Activated T-cell treated with anti-CD3 and anti-CD28 coated beads, Interleukin-2, amount 50 U/mL, for 24 hours (primary cell): ENCODE results near the gene CCDC136.

Experiments
- DNase-seq: peaks from one replicate; pipeline ENCODE4 v3.0.0-alpha.2; 2020
- H3K27ac Mint-ChIP-seq: 2 replicates; pipeline ENCODE4 v1.8.0; 2020; ENCODE audit warnings: mild to moderate bottlenecking, mixed read lengths
- H3K27me3 Mint-ChIP-seq: 2 replicates; pipeline ENCODE4 v1.8.0; 2020; ENCODE audit warnings: mixed read lengths
- H3K36me3 Mint-ChIP-seq: 2 replicates; pipeline ENCODE4 v1.8.0; 2020; ENCODE audit warnings: low read depth, mixed read lengths
- H3K4me1 Mint-ChIP-seq: 2 replicates; pipeline ENCODE4 v1.8.0; 2020; ENCODE audit warnings: low read depth, mixed read lengths
- H3K4me3 Mint-ChIP-seq: 2 replicates; pipeline ENCODE4 v1.8.0; 2020; ENCODE audit warnings: mild to moderate bottlenecking, moderate library complexity, mixed read lengths
- H3K9me3 Mint-ChIP-seq: 2 replicates; pipeline ENCODE4 v1.8.0; 2020; ENCODE audit warnings: mixed read lengths

CCDC136 gene

DNA sequence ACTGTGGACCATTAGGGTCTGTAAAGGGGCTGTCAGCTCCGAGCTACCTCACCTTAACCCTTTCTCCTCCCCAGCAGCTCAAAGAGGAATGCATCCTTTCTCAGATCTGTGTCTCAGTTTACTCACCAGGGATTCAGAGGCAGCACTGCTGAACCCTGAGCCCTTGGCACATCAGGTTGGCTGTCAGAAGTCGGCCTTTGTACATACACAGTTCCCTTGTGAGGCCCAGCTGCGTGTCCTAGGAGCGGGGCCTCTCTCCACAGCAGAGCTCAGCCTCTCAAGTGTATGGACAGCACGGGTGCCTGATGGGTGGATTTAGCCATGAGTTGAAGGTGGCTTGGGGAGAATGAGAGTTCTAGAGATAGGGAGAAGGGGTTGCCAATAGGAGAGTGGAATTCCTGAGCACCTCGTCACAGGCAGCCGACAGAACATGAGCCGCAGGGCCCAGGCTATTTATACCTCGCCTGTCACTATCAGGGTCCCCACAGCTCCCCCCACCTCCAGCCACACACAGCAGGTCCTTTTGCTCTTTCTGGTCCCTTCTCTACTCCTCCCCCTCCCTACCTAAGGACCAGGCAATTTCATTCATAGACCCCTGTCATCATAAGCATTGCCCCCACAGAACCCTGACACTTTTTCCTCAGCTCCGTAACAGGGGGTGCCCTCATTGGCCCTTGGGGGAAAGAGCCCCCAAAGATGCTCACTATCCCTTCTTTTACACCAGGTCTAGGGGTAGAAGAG lies 36.4 kb downstream of the CCDC136 start:
- Mint-ChIP-seq H3K4me1 (peaks cover 17% of the 10 kb centered on the region), H3K4me3 (no peak overlapping the region), H3K27me3 (peaks cover 52% of the 10 kb centered on the region), H3K36me3 (no peaks in the 10 kb centered on the region), H3K27ac (no peak overlapping the region), H3K9me3 (no peaks in the 10 kb centered on the region)
- DNase-seq = no peak

DNA sequence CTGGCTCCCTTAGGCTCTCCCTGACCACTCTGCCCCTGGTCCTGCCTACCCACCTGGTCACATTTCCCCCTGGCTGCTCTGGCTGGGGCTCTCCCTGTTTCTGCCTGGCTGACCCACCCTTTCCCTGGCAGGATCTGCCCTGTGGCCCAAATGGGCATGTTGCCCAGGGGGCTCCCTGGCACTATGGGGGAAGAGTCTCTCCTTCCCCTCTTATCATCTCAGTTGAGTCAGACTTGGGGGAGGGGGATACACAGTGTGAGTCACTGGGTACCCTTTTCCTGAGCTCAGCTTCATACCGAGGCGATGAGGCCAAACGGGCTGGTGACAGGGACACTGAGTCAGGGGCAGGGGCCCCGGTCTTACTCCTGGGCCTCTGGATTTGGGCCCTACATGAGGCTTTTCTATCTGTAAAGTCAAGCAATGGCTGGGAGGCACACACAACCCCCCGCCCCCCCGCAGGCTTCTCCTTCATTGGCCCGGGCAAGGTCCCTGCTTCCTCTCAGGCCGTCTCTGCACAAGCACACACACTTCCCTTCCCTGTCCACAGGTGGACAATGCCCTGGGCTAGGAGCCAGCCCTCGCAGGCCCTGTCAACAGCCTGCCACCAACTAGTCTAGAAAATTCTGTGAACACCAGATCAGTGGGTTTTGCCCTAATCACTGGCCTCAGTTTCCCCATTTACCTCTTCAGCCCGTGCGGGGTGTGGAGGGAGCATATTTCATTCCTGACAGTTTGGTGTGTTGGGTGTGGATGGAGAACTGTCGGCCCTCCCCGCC lies 37.8 kb downstream of the CCDC136 start:
- no peak overlapping the region for H3K27ac Mint-ChIP-seq
- H3K4me1 Mint-ChIP-seq = peaks cover 17% of the 10 kb centered on the region
- H3K36me3 Mint-ChIP-seq = no peaks in the 10 kb centered on the region
- H3K9me3 Mint-ChIP-seq = no peaks in the 10 kb centered on the region
- no peak for DNase-seq
- peaks cover 52% of the 10 kb centered on the region for H3K27me3 Mint-ChIP-seq
- H3K4me3 Mint-ChIP-seq = peak overlapping the region; percentile 39

DNA sequence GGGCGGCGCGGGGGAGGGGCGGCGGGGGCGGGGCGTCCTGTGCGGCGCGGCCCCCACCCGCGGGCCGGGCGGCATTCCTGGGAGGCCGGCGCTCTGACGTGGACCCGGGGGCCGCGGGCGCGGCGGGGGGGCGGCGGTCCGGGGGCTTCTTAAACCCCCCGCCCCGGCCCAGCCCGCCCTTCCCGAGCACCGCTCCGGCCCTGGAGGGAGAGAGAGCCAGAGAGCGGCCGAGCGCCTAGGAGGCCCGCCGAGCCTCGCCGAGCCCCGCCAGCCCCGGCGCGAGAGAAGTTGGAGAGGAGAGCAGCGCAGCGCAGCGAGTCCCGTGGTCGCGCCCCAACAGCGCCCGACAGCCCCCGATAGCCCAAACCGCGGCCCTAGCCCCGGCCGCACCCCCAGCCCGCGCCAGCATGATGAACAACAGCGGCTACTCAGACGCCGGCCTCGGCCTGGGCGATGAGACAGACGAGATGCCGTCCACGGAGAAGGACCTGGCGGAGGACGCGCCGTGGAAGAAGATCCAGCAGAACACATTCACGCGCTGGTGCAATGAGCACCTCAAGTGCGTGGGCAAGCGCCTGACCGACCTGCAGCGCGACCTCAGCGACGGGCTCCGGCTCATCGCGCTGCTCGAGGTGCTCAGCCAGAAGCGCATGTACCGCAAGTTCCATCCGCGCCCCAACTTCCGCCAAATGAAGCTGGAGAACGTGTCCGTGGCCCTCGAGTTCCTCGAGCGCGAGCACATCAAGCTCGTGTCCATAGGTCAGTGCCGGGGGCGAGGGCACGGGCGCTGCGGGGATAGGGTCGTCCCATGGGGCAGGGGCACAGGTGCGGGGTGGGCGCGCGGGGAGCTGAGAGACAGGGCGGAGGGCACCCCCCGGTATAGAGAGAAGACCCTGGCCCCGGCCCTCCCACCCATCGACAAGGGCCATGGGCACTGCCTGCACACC lies 38.7 kb downstream of the CCDC136 start, which contains the start of gene FLNC:
FLNC (plus strand) TSS at position 176 of the 947 bp plus-strand sequence; CDS start at position 408, 232 bp downstream.
- peaks cover 17% of the 10 kb centered on the region for H3K4me1 Mint-ChIP-seq
- peaks cover 52% of the 10 kb centered on the region for H3K27me3 Mint-ChIP-seq
- H3K36me3 Mint-ChIP-seq = no peaks in the 10 kb centered on the region
- DNase-seq = peak; percentile 58
- H3K4me3 Mint-ChIP-seq = peak within 1 kb of the TSS; percentile 61
- no peak within 1 kb of the TSS for H3K27ac Mint-ChIP-seq
- no peaks in the 10 kb centered on the region for H3K9me3 Mint-ChIP-seq

DNA sequence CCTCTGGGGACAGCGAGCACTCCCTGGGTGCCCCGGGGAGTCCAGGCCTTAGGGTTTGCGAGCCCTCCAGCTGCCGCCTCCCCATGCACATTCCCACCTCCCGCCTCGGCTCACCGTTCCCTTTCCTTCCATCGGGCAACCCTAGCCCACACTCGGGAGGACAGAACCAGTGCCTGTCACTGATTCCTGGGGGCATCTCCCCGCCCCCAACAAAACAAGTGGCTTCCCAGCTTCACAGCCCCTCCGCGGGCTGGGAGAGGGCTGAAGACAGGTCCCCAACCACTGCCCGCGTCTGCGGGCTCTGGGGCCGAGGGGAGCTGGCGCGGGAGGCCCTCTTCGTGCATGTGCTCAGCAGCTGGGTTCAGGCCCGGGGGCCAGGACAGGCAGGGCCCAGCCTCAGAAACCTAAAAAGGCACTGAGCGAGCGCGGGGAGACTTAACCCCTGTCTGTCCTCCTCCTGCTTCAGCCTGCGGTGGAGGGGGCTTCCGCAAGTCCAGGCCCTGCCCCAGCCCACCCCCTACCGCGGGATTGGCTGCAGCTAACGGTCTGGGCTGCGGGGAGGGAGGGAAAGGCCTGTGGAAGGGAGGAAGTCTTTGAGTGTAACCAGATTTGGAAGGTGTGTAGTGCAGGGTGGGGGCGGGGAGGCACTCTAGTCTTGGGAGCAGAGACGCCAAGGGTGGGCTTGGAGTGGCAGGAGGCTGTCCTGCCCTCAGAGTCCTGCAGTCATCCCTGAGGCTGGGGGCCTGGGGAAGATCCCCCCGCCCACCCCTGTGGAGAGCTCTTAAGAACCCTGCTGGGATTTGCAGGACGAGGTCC lies 39.6 kb downstream of the CCDC136 start:
- peak; percentile 53 for DNase-seq
- H3K4me1 Mint-ChIP-seq = peaks cover 17% of the 10 kb centered on the region
- H3K27me3 Mint-ChIP-seq = peaks cover 52% of the 10 kb centered on the region
- H3K9me3 Mint-ChIP-seq = no peaks in the 10 kb centered on the region
- H3K27ac Mint-ChIP-seq = no peak overlapping the region
- H3K4me3 Mint-ChIP-seq = no peak overlapping the region
- H3K36me3 Mint-ChIP-seq = no peaks in the 10 kb centered on the region

DNA sequence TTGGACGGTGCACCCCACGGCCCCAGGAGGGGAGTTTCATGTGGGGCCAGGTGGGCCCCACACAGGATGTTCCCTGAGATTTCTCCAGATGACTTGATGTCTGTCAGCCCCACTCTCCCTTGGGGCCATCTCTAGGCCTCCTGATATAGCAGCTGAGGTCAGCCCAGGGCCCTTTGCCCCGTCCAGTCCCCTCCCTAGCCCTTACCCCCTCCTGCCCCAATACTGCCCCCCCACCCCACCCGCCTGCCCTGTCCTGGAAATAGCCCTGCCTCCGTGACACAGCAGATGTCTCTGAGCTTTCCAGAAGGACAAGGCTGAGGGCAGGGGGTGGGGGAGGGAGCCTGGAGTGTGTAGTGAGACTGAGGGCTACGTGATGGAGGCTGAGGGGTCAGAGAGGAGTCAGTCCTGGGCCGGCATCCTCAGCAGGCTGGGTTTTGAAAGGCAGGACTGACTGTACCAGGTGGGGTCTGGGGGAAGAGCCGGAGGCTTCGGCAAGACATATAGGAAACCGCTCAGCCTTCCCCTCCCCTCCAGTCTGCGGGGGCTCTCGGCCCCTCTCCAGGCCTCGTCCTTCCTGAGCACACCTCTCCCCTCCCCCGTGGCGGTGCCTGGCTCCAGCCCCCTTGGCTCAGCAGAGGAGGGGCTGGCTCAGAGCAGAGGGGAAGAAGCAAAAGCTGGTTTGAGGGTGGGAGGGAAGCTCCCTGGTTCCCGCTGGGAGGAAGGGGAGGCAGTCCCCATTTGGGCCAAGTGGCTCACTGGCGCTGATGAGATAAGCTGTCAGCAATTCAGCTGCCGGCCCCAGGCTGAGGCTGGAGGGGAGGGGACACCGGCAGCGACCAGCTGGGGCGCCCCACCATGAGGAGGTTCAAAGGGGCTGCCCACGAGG lies 40.5 kb downstream of the CCDC136 start:
- H3K4me3 Mint-ChIP-seq = no peak overlapping the region
- H3K27me3 Mint-ChIP-seq = peaks cover 44% of the 10 kb centered on the region
- no peaks in the 10 kb centered on the region for H3K36me3 Mint-ChIP-seq
- H3K27ac Mint-ChIP-seq = no peak overlapping the region
- no peak for DNase-seq
- H3K9me3 Mint-ChIP-seq = no peaks in the 10 kb centered on the region
- peaks cover 17% of the 10 kb centered on the region for H3K4me1 Mint-ChIP-seq

DNA sequence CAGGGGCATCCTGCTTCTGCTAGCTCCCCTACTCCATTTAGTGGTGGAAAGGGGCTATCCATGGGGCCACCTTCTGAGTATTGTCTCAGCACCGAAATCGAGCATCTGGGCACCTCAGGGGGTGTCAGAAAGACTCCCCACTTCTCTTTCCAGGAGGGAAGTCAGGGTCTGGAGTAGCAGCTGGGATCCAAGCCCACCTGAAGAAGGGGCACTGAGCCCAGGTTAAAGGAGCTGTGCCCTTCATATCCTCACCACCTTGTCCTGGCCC lies 41.0 kb downstream of the CCDC136 start:
- Mint-ChIP-seq H3K36me3 (no peaks in the 10 kb centered on the region), H3K9me3 (no peaks in the 10 kb centered on the region), H3K4me1 (peaks cover 17% of the 10 kb centered on the region), H3K27ac (no peak overlapping the region), H3K27me3 (peaks cover 40% of the 10 kb centered on the region), H3K4me3 (no peak overlapping the region)
- no peak for DNase-seq

DNA sequence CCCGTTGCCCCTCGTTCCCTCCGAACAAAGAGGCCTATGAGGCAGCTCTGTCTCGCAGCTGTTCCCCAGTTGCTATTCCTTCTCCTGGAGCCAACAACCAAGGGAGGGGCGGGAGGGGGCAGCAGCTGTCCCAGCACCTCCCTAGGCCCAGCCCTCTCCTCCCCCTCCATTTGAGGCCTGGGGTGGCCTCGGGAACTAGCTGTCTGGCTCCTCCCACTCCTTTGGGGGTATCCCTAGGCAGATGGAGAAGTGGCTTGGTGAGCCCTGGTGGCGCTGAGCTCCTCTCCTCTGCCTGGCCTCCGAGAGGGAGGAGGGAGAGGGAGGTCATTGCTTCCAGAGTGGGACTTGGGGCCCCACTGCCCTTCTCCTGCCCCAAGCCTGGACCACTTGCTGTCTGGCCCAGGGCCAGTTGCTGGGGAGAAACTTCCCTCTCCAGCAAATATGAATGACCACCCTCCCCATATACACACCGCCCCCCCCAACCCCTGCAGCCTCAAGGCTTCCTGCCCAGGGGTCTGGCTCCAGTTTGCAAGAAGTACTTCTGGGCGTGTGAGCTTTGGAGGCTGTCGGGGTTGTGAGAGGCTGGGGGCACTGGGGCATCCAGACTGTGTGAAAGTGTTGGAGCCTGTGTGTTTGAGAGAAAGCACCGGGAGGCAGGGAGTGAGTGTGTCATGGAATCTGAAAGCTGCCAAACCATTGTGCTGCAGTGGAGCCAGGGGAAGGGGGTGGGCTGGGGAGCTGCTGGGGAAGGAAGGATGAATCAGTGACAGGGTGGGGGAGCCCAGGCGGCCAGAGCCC lies 41.6 kb downstream of the CCDC136 start:
- Mint-ChIP-seq H3K4me1 (peaks cover 17% of the 10 kb centered on the region), H3K27ac (no peak overlapping the region), H3K4me3 (no peak overlapping the region), H3K27me3 (peaks cover 35% of the 10 kb centered on the region), H3K36me3 (no peaks in the 10 kb centered on the region), H3K9me3 (no peaks in the 10 kb centered on the region)
- DNase-seq = no peak

DNA sequence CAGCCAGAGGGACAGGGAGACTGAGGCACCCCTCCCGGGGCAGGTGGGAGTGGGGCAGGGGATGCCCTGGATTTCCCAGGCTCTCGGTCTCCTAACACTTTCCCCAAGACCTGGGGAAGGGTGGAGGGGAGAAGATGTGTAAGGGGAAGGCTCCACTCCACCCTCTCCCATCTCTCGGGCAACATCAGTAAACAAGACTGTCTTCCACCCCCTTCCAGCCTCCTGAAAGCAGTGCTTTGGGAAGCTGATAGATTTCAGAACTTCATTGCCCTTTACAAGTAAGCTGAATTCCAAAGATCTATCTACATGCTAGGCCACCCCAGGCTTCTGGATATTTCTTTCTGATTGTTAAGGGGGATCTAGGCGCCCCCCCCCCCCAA lies 42.2 kb downstream of the CCDC136 start:
- Mint-ChIP-seq H3K4me3 (no peak overlapping the region), H3K9me3 (no peaks in the 10 kb centered on the region), H3K27ac (no peak overlapping the region), H3K27me3 (peaks cover 29% of the 10 kb centered on the region), H3K4me1 (peaks cover 17% of the 10 kb centered on the region), H3K36me3 (no peaks in the 10 kb centered on the region)
- no peak for DNase-seq

DNA sequence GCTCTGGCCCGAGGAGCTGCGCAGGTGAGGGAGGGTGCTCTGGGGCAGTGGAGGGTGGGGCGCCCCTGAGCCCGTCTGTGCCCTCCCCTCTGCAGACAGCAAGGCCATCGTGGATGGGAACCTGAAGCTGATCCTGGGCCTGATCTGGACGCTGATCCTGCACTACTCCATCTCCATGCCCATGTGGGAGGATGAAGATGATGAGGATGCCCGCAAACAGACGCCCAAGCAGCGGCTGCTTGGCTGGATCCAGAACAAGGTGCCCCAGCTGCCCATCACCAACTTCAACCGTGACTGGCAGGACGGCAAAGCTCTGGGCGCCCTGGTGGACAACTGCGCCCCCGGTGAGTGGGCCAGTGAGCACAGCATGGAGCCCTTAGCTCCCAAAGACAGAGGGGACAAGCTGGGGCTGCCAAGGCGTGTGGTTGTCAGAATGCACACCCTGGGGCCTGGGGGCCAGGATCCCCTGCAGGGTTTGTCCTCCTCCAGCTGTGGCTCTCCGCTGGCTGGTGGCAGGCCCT lies 43.5 kb downstream of the CCDC136 start:
- Mint-ChIP-seq H3K4me3 (no peak overlapping the region), H3K27me3 (peaks cover 20% of the 10 kb centered on the region), H3K9me3 (no peaks in the 10 kb centered on the region), H3K4me1 (peaks cover 13% of the 10 kb centered on the region), H3K36me3 (no peaks in the 10 kb centered on the region), H3K27ac (no peak overlapping the region)
- DNase-seq = no peak

DNA sequence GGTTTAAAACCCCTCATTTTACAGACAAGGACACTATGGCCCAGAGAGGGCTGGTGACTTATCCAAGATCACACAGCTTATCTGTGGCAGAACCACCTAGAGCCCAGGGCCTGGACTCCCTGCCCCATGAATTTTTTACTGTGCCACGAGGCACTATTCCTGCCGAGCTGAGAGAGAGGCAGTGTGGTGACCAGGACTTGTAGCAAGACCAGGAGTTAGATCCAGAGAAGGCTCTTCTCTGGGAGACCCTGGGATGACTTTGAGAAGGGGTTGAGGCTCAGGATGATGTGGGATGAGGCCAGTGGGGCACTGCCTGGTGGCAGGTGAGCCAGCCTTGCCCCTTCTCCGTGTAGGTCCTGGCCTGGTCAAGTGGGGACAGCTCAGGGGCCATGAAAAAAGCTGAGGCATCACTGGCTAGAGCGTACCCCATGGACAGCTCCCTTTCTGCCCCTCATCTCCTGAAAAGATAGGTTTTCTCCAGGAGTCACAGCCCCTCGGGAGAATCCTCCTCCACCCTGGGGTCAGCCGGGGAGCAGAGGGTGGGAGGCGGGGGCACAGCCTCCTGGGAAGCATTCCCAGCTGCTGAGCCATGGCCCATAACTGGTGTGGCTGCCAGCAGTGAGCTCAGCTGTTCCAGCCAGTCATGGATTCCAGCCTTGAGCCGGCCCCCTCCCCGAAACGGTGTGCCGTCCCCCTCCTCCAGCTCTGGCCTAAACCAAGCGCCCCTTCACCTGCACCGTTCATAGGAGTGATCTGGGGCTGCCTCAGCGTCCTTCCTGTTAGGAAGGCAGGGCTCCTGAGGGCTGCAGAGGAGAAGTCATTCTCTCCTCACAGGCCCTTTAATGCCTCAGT lies 44.2 kb downstream of the CCDC136 start:
- DNase-seq = no peak
- Mint-ChIP-seq H3K9me3 (no peaks in the 10 kb centered on the region), H3K36me3 (no peaks in the 10 kb centered on the region), H3K4me3 (no peak overlapping the region), H3K27me3 (peaks cover 13% of the 10 kb centered on the region), H3K4me1 (peaks cover 8% of the 10 kb centered on the region), H3K27ac (no peak overlapping the region)

DNA sequence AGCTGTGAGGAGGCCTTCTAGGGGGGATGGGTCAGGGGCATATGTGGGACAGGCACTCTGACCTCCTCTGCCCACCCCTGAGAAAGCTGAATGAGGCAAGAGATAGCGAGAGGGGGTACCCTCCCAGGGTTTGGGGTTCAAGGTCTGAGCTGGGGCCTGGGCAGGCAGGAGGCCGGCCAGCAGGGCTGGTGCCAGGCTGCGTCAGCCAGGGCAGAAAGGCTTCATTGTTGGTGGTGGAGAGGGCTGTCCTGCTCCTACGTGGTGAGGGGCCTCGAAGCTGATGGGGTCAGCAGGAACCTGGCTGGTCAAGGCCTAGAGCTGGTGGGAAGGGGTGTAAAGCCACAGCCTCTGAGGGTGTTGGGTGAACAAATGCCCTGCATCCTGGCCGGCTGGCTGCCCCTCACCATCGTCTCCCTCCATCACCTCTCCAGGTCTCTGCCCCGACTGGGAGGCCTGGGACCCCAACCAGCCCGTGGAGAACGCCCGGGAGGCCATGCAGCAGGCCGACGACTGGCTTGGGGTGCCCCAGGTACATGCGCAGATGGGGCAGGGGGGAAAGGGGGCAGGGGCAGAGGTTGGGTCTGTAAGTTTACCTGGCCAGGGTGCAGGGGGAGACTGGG lies 45.1 kb downstream of the CCDC136 start:
- no peak overlapping the region for H3K27ac Mint-ChIP-seq
- no peaks in the 10 kb centered on the region for H3K36me3 Mint-ChIP-seq
- no peak overlapping the region for H3K4me3 Mint-ChIP-seq
- H3K27me3 Mint-ChIP-seq = peaks cover 5% of the 10 kb centered on the region
- peaks cover 3% of the 10 kb centered on the region for H3K4me1 Mint-ChIP-seq
- no peaks in the 10 kb centered on the region for H3K9me3 Mint-ChIP-seq
- DNase-seq = no peak
